K562 (cell line): ENCODE results near the gene ST14. TPM values are rescaled to one million over a fixed set of nuclear protein-coding genes. Genes with fewer than 3 reads are reported as not detected.

Experiments used
- ATAC-seq: fragments of 200-7000 bp; cut with Tn5 transposase; 3 replicates; pipeline ENCODE4 v1.9.1; 2020; ENCODE audit warnings: moderate library complexity
- BruUV-seq: library from RNA; stranded (reverse); fragments of 400-500 nt; replicated peaks from 2 replicates; lab custom pipeline; 2021; lab: Mats Ljungman, UMichigan
- CTCF ChIA-PET: fragments of 300-600 bp; formaldehyde crosslinking; extraction: SDS; loops from one replicate; lab custom pipeline; 2021; ENCODE audit warnings: low intra/inter-chr PET ratio; lab: Yijun Ruan, JAX
- POLR2A ChIA-PET: fragments of 300-600, 350-650 bp; sonication (Branson Sonifier 250); formaldehyde crosslinking; extraction: SDS; loops from one replicate; lab custom pipeline; 2021; ENCODE audit warnings: antibody characterized with exemption, inconsistent platforms; lab: Yijun Ruan, JAX
- DNase-seq, 4 experiments: peaks; one replicate each; pipeline versions ENCODE4 v3.0.0 to v3.0.0-alpha.2; 2011 to 2018; ENCODE audit warnings: low spot score in 3 of 4, mixed read lengths in 3 of 4; ENCODE audit errors: extremely low read depth in 1 of 4
- FAIRE-seq: peaks from 2 replicates; lab custom pipeline; 2011; peaks lifted over from hg19 to GRCh38; lab: Jason Lieb, UNC
- H2AFZ ChIP-seq: 2 replicates; pipeline ENCODE4 v1.6.0; 2011; ENCODE audit warnings: low read depth, low read length, control low read depth, inconsistent platforms
- H3K27ac ChIP-seq: fragments of 200-600 bp; 3 replicates; pipeline ENCODE4 v1.8.0; 2011; ENCODE audit warnings: low read depth, mild to moderate bottlenecking, control low read depth, inconsistent platforms, low read length, moderate library complexity, mixed read lengths; ENCODE audit errors: extremely low read depth
- H3K27me3 ChIP-seq, 2 experiments: fragments of 300-600 bp in 1 of 2; 2 replicates in 1 of 2; 3 replicates in 1 of 2; pipeline versions ENCODE4 v1.6.0 to v1.8.0; 2011; ENCODE audit warnings: inconsistent platforms in 2 of 2, low read length in 2 of 2, mild to moderate bottlenecking in 1 of 2, mixed read lengths in 1 of 2, moderate library complexity in 1 of 2; ENCODE audit not compliant: control insufficient read depth in 2 of 2, insufficient read depth in 2 of 2
- H3K36me3 ChIP-seq: fragments of 300-600 bp; 3 replicates; pipeline ENCODE4 v1.8.0; 2011; ENCODE audit warnings: mild to moderate bottlenecking, low read length, inconsistent platforms; ENCODE audit not compliant: control insufficient read depth, insufficient read depth
- H3K4me1 ChIP-seq, 2 experiments: fragments of 200-600 bp in 1 of 2; replicated peaks in 1 of 2; 2 replicates in 1 of 2; 3 replicates in 1 of 2; pipeline versions ENCODE4 v1.5.1 to v1.8.0; 2011; ENCODE audit warnings: inconsistent platforms in 2 of 2, low read length in 2 of 2, mild to moderate bottlenecking in 1 of 2, mixed read lengths in 1 of 2, moderate library complexity in 1 of 2; ENCODE audit not compliant: control insufficient read depth in 2 of 2, insufficient read depth in 2 of 2
- H3K4me2 ChIP-seq: 2 replicates; pipeline ENCODE4 v1.6.1; 2011; ENCODE audit warnings: low read length, control low read depth, inconsistent platforms, mixed read lengths; ENCODE audit not compliant: insufficient read depth
- H3K4me3 ChIP-seq: fragments of 200-600 bp; sonication (generic), shearing (Covaris generic); 2 replicates; pipeline ENCODE4 v1.5.1; 2016; ENCODE audit warnings: control low read depth, inconsistent platforms
- H3K79me2 ChIP-seq: fragments of 200-600 bp; 3 replicates; pipeline ENCODE4 v1.8.0; 2011; ENCODE audit warnings: low read length, inconsistent platforms; ENCODE audit not compliant: control insufficient read depth, insufficient read depth
- H3K9ac ChIP-seq, 2 experiments: 2 replicates each; pipeline versions ENCODE4 v1.6.0 to v1.6.1; 2011; ENCODE audit warnings: low read depth in 2 of 2, low read length in 2 of 2, control low read depth in 1 of 2, inconsistent platforms in 1 of 2, mild to moderate bottlenecking in 1 of 2, mixed read lengths in 1 of 2; ENCODE audit not compliant: insufficient read depth in 1 of 2
- H3K9me1 ChIP-seq: one replicate; pipeline ENCODE4 v1.6.0; 2011; ENCODE audit warnings: inconsistent platforms, mild to moderate bottlenecking, low read length, moderate library complexity; ENCODE audit not compliant: control insufficient read depth, insufficient read depth
- H3K9me3 ChIP-seq: replicated peaks from 2 replicates; pipeline ENCODE4 v1.5.1; 2011; ENCODE audit warnings: low read depth, low read length, inconsistent platforms; ENCODE audit not compliant: control insufficient read depth, insufficient read depth
- H4K20me1 ChIP-seq: replicated peaks from 2 replicates; pipeline ENCODE4 v1.6.1; 2011; ENCODE audit warnings: low read length, inconsistent platforms, mixed read lengths; ENCODE audit not compliant: control insufficient read depth, insufficient read depth
- CBX2 ChIP-seq: fragments of 200-600 bp; sonication (generic); IDR thresholded peaks from one replicate; pipeline ENCODE4 v1.6.1; 2012; ENCODE audit warnings: mild to moderate bottlenecking, low read length, inconsistent platforms; ENCODE audit not compliant: insufficient read depth, poor library complexity, severe bottlenecking
- FOXJ2 ChIP-seq: fragments of 200-800 bp; sonication (Bioruptor generic); IDR thresholded peaks from 2 replicates; pipeline ENCODE4 v1.6.1; 2016; ENCODE audit warnings: missing genetic modification characterization, missing compliant biosample characterization
- IRF2 ChIP-seq: sonication (generic); formaldehyde crosslinking; IDR thresholded peaks from 2 replicates; pipeline ENCODE4 v1.8.1; 2022; ENCODE audit warnings: mild to moderate bottlenecking, missing genetic modification reagents
- MLX ChIP-seq, 2 experiments: fragments of 450-650 bp in 1 of 2; sonication (generic) in 1 of 2; formaldehyde crosslinking; conservative IDR thresholded peaks; 2 replicates each; pipeline versions ENCODE4 v1.4.0 to v1.8.1; 2020 to 2022; ENCODE audit warnings: mild to moderate bottlenecking in 1 of 2, missing genetic modification reagents in 1 of 2
- PHF20 ChIP-seq: fragments of 450-650 bp; IDR thresholded peaks from 2 replicates; pipeline ENCODE4 v1.6.1; 2018; ENCODE audit not compliant: partially characterized antibody
- SRSF3 ChIP-seq: fragments of 200-400 bp; formaldehyde crosslinking; IDR thresholded peaks from 2 replicates; pipeline ENCODE4 v1.6.1; 2016; ENCODE audit warnings: mild to moderate bottlenecking, low read length, moderate library complexity; ENCODE audit not compliant: insufficient read depth
- ZNF277 ChIP-seq: fragments of 250-450 bp; sonication (Bioruptor Pico); IDR thresholded peaks from 2 replicates; pipeline ENCODE4 v1.8.0; 2022; ENCODE audit warnings: inconsistent platforms, mild to moderate bottlenecking, moderate library complexity, borderline replicate concordance
- WGBS: fragments of 100-300 bp; shearing (Covaris generic); methylation state at CpG from one replicate; pipeline ENCODE4 v1.1.6; 2016; ENCODE audit warnings: low coverage, mixed read lengths; ENCODE audit not compliant: insufficient coverage; ENCODE audit errors: missing lambda C conversion rate; 5-methylcytosine and 5-hydroxymethylcytosine counted together
- in situ Hi-C: fragments of 300-500 bp; cut with MboI; formaldehyde crosslinking; loops from 4 replicates; pipeline ENCODE4 v1.15.0; 2018; ENCODE audit warnings: inconsistent platforms, mixed read lengths
- intact Hi-C: fragments of 100-400 bp; cut with micrococcal nuclease; formaldehyde crosslinking; loops from 2 replicates; pipeline ENCODE4 v1.14.2; 2022
- polyA plus RNA-seq, 8 experiments: library from polyadenylated mRNA; depleted of rRNA in 4 of 8; stranded (reverse) in 5 of 8; unstranded in 3 of 8; fragments of >200 nt; fragmentation: Nextera tagmentation in 2 of 8; fragmentation: Illumina TruSeq in 1 of 8; extraction: Ambion mirVana in 2 of 8; extraction: Trizol in 1 of 8; gene quantifications; 2 replicates each; pipeline versions ENCODE4 v1.2.1 to v1.2.3, GENCODE V29; 2011 to 2014; ENCODE audit warnings: inconsistent platforms in 1 of 8, missing spikeins in 1 of 8
- total RNA-seq, 7 experiments: library from RNA; depleted of rRNA in 6 of 7; stranded (reverse); fragments of >200 nt in 6 of 7; fragmentation: Illumina TruSeq in 2 of 7; extraction: Trizol in 2 of 7; gene quantifications; 2 replicates each; pipeline versions ENCODE4 v1.2.1 to v1.2.3, GENCODE V29; 2011 to 2021; ENCODE audit warnings: low replicate concordance in 1 of 7
- TF ChIP-seq, protein P1 (sequence below): fragments of 200-800 bp; sonication (Bioruptor generic); IDR thresholded peaks from 2 replicates; pipeline ENCODE4 v1.6.1; 2016; ENCODE audit warnings: missing genetic modification characterization, missing compliant biosample characterization
- TF ChIP-seq, protein P2 (sequence below): fragments of 250-450 bp; sonication (Bioruptor Pico); IDR thresholded peaks from 2 replicates; pipeline ENCODE4 v1.5.0; 2021
- TF ChIP-seq, protein P3 (sequence below): sonication (generic); formaldehyde crosslinking; IDR thresholded peaks from 2 replicates; pipeline ENCODE4 v1.8.0; 2022; ENCODE audit warnings: missing genetic modification reagents, mild to moderate bottlenecking, borderline replicate concordance
- TF ChIP-seq, protein P4 (sequence below): fragments of 250-450 bp; sonication (Bioruptor Pico); IDR thresholded peaks from 2 replicates; pipeline ENCODE4 v1.9.0; 2021; ENCODE audit warnings: mild to moderate bottlenecking

Gene ST14
- total and polyA plus RNA-seq, 9 of the 15 experiments (the other 6 are each of a cell fraction or from before 2014, with no cell fraction given): 0.08 to 0.20 TPM; not detected in 7

GRCh38 chr11:130246738-130247137 lies 87.2 kb downstream of the ST14 start (continued):
- TF ChIP-seq, protein P1, sequence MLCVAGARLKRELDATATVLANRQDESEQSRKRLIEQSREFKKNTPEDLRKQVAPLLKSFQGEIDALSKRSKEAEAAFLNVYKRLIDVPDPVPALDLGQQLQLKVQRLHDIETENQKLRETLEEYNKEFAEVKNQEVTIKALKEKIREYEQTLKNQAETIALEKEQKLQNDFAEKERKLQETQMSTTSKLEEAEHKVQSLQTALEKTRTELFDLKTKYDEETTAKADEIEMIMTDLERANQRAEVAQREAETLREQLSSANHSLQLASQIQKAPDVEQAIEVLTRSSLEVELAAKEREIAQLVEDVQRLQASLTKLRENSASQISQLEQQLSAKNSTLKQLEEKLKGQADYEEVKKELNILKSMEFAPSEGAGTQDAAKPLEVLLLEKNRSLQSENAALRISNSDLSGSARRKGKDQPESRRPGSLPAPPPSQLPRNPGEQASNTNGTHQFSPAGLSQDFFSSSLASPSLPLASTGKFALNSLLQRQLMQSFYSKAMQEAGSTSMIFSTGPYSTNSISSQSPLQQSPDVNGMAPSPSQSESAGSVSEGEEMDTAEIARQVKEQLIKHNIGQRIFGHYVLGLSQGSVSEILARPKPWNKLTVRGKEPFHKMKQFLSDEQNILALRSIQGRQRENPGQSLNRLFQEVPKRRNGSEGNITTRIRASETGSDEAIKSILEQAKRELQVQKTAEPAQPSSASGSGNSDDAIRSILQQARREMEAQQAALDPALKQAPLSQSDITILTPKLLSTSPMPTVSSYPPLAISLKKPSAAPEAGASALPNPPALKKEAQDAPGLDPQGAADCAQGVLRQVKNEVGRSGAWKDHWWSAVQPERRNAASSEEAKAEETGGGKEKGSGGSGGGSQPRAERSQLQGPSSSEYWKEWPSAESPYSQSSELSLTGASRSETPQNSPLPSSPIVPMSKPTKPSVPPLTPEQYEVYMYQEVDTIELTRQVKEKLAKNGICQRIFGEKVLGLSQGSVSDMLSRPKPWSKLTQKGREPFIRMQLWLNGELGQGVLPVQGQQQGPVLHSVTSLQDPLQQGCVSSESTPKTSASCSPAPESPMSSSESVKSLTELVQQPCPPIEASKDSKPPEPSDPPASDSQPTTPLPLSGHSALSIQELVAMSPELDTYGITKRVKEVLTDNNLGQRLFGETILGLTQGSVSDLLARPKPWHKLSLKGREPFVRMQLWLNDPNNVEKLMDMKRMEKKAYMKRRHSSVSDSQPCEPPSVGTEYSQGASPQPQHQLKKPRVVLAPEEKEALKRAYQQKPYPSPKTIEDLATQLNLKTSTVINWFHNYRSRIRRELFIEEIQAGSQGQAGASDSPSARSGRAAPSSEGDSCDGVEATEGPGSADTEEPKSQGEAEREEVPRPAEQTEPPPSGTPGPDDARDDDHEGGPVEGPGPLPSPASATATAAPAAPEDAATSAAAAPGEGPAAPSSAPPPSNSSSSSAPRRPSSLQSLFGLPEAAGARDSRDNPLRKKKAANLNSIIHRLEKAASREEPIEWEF (CRISPR knock-in tag): no peak
- no peak for TF ChIP-seq CBX2
- TF ChIP-seq, all 486 proteins: peak for 0

DNA sequence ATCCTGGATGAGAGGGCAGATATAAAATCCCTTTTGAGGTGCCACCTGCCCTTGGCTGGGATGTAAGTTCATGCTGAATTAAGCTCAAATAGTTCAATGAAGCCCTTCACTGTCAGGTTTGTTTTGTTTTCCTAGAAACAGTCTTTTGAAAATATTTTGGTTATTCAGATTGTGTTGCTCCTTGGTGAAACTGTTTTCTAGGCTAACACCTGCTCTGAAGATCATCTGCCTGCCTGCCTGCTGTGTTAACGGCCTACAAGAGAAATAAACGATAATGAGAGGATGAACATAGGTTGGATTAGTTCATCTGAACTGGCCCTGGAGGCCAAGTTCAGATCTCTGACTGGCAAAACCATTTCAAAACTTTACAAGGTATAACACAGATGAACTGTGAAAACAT lies 87.7 kb downstream of the ST14 start:
- no peak overlapping the region for H3K9ac ChIP-seq
- no peak overlapping the region for H3K4me2 ChIP-seq
- CTCF ChIA-PET: no interaction called here
- ATAC-seq: no peak
- no peak for DNase-seq
- no peaks in the 10 kb centered on the region for H4K20me1 ChIP-seq
- H3K27me3 ChIP-seq: no peaks in the 10 kb centered on the region
- no peak overlapping the region for H2AFZ ChIP-seq
- no TSS peak for BruUV-seq
- intact Hi-C loops (no loop called here), in situ Hi-C loops (no loop called here)
- no peak for FAIRE-seq
- POLR2A ChIA-PET: no interaction called here
- 65% methylated on average over 2 of the region's 2 CpGs for WGBS
- H3K9me3 ChIP-seq: no peaks in the 10 kb centered on the region
- no peak overlapping the region for H3K4me3 ChIP-seq
- H3K27ac ChIP-seq: no peak overlapping the region
- H3K4me1 ChIP-seq: no peaks in the 10 kb centered on the region
- H3K79me2 ChIP-seq: no peaks in the 10 kb centered on the region; the same call in 2 of the 3 replicates
- H3K9me1 ChIP-seq: no peaks in the 10 kb centered on the region
- H3K36me3 ChIP-seq: peaks cover 3% of the 10 kb centered on the region; the same call in 1 of the 3 replicates
- TF ChIP-seq ZNF277 (CRISPR knock-in tag) (no peak), FOXJ2 (tag) (no peak), PHF20 (no peak), IRF2 (CRISPR knock-in tag) (no peak), SRSF3 (no peak), MLX (CRISPR knock-in tag; conservative IDR thresholded peaks at IDR 0.05) (no peak)
- TF ChIP-seq, protein P2, sequence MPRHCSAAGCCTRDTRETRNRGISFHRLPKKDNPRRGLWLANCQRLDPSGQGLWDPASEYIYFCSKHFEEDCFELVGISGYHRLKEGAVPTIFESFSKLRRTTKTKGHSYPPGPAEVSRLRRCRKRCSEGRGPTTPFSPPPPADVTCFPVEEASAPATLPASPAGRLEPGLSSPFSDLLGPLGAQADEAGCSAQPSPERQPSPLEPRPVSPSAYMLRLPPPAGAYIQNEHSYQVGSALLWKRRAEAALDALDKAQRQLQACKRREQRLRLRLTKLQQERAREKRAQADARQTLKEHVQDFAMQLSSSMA: no peak
- TF ChIP-seq, protein P3, sequence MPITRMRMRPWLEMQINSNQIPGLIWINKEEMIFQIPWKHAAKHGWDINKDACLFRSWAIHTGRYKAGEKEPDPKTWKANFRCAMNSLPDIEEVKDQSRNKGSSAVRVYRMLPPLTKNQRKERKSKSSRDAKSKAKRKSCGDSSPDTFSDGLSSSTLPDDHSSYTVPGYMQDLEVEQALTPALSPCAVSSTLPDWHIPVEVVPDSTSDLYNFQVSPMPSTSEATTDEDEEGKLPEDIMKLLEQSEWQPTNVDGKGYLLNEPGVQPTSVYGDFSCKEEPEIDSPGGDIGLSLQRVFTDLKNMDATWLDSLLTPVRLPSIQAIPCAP (CRISPR knock-in tag): no peak
- TF ChIP-seq, protein P4, sequence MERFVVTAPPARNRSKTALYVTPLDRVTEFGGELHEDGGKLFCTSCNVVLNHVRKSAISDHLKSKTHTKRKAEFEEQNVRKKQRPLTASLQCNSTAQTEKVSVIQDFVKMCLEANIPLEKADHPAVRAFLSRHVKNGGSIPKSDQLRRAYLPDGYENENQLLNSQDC (CRISPR knock-in tag): no peak
